HL-60 (cell line): Measurements from ENCODE around the gene PDGFA.

Experiments used
- DNase-seq, 2 experiments: peaks; one replicate each; pipeline ENCODE4 v3.0.0-alpha.2; 2010 to 2020; ENCODE audit warnings: low read depth in 1 of 2, low spot score in 1 of 2
- H3K27ac ChIP-seq: fragments of 250-450 bp; sonication (Bioruptor Pico); replicated peaks from 2 replicates; pipeline ENCODE4 v1.5.1; 2020; ENCODE audit warnings: mild to moderate bottlenecking, moderate library complexity
- H3K27me3 ChIP-seq: fragments of 250-450 bp; sonication (Bioruptor Pico); 2 replicates; pipeline ENCODE4 v1.5.1; 2021; ENCODE audit warnings: mild to moderate bottlenecking, moderate library complexity; ENCODE audit not compliant: insufficient read depth, poor library complexity, severe bottlenecking
- H3K4me3 ChIP-seq: replicated peaks from 2 replicates; pipeline ENCODE4 v1.5.1; 2011; ENCODE audit warnings: mild to moderate bottlenecking, control low read depth, low read length; ENCODE audit not compliant: insufficient read depth
- CTCF ChIP-seq: IDR thresholded peaks from one replicate; pipeline ENCODE4 v1.5.1; 2011; ENCODE audit warnings: low read length, control low read depth, inconsistent platforms; ENCODE audit not compliant: insufficient read depth
- GABPA ChIP-seq: IDR thresholded peaks from 2 replicates; pipeline ENCODE4 v1.6.1; 2012; ENCODE audit warnings: low read depth
- POLR2AphosphoS5 ChIP-seq: IDR thresholded peaks from 2 replicates; pipeline ENCODE4 v1.6.1; 2012; ENCODE audit warnings: low read depth
- REST ChIP-seq: IDR thresholded peaks from 2 replicates; pipeline ENCODE4 v1.6.1; 2012; ENCODE audit warnings: low read depth; ENCODE audit not compliant: insufficient replicate concordance
- SPI1 ChIP-seq: IDR thresholded peaks from 2 replicates; pipeline ENCODE4 v1.6.1; 2012; ENCODE audit warnings: low read depth, mild to moderate bottlenecking, borderline replicate concordance

Gene PDGFA

GRCh38 chr7:516216-516605 is 3.4 kb downstream of the PDGFA start:
- TF ChIP-seq GABPA (no peak), POLR2AphosphoS5 (no peak), CTCF (no peak), REST (no peak), SPI1 (no peak)
- H3K27ac ChIP-seq, result no peak overlapping the region
- DNase-seq, result no peak
- H3K4me3 ChIP-seq, result no peak overlapping the region
- H3K27me3 ChIP-seq, result peaks cover 63% of the 10 kb centered on the region

- TF ChIP-seq POLR2AphosphoS5 (no peak), CTCF (no peak), GABPA (no peak), SPI1 (no peak), REST (no peak)
- Histone ChIP-seq H3K4me3 (no peak overlapping the region), H3K27ac (no peak overlapping the region), H3K27me3 (peaks cover 57% of the 10 kb centered on the region)
- no peak for DNase-seq
Measured at GRCh38 chr7:515628-516027, 4.0 kb downstream of the PDGFA start.

GRCh38 chr7:514651-515598 is 4.7 kb downstream of the PDGFA start:
- Histone ChIP-seq H3K27ac (no peak overlapping the region), H3K27me3 (peaks cover 52% of the 10 kb centered on the region), H3K4me3 (no peak overlapping the region)
- DNase-seq, result no peak
- no peak for TF ChIP-seq REST
- no peak for TF ChIP-seq GABPA
- TF ChIP-seq CTCF, result no peak
- no peak for TF ChIP-seq SPI1
- TF ChIP-seq POLR2AphosphoS5, result no peak
